ENCODE data around the gene CNFN.
"Not testable (repeated sequence)": the region's sequence is repeated elsewhere in the genome, so short reads cannot be mapped to it uniquely, and the experiment has no call there.

The CNFN gene

GRCh38 chr19:42345191-42345812, 44.8 kb downstream of the CNFN start:
- DNase-seq = no peak

DNA sequence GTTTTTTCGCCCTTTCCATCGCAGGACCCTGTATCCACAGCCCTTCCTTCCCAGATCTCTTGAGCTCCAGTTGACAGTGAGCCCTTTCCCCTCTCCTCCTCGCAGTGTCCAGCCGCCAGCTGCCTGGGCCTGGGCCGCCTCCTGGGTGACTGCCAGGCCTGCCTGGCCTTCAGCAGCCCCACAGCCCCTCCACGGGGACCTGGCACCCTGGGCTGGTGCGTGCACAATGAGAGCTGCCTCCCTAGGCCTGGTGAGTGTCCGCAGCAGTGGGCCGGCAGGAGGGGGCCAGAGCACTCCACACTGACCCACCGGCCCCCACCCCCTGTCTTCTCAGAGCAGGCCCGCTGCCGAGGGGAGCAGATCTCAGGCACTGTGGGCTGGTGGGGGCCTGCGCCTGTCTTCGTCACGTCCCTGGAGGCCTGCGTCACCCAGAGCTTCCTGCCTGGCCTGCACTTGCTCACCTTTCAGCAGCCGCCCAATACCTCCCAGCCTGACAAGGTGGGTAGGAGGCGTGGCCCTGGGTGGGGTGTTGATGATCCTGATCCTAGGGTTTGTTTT, 45.7 kb downstream of the CNFN start:
- no peak for DNase-seq

- DNase-seq = no peak
These were observed 46.6 kb downstream of the CNFN start for GRCh38 chr19:42343344-42344110.

DNA sequence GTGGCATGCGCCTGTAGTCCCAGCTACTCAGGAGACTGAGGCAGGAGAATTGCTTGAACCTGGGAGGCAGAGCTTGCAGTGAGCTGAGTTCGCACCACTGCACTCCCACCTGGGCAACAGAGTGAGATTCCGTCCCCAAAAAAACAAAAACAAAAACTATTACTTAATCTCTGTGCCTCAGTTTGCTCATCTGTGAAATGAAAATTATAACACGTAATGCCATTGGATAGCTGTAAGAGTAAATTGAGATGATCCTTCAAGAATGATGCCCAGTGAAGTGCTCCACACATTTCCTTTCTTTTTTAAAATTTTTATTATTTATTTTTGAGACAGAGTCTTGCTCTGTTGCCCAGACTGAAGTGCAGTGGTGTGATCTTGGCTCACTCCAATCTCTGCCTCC, 50.2 kb downstream of the CNFN start:
- not testable (repeated sequence) for DNase-seq

DNA sequence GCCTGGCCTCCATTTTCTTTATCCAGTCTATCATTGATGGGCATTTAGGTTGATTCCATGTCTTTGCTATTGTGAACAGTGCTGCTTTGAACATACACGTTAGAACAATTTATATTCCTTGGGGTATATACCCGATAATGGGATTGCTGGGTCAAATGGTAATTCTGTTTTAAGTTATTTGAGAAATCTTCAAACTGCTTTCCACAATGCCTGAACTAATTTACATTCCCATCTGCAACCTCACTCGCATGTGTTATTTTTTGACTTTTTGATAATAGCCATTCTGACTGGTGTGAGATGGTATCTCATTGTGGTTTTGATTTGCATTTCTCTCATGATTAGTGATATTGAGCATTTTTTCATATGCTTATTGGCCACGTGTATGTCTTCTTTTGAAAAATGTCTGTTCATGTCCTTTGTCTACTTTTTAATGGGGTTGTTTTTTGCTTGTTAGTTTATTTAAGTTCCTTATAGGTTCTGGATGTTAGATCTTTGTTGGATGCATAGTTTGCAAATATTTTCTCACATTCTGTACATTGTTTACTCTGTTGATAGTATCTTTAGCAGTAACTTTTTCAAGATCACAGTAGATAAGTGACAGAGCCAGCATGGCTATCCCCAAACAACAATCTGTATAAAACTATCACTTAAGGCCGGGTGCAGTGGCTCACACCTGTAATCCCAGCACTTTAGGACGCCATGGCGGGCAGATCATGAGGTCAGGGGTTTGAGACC, 50.8 kb downstream of the CNFN start:
- DNase-seq = not testable (repeated sequence)

Data from SIG-M5 (cell line).